GM19397 (cell line): ENCODE data around the gene PHACTR3.

ENCODE experiments used
- ATAC-seq: cut with Tn5 transposase; IDR thresholded peaks from one replicate; pipeline ENCODE4 v1.9.1; 2021; ENCODE audit warnings: mild to moderate bottlenecking, moderate library complexity; ENCODE audit not compliant: unreplicated experiment

PHACTR3 gene

GRCh38 chr20:59688999-59689398 is 84.7 kb downstream of the PHACTR3 start:
- no peak for ATAC-seq

DNA sequence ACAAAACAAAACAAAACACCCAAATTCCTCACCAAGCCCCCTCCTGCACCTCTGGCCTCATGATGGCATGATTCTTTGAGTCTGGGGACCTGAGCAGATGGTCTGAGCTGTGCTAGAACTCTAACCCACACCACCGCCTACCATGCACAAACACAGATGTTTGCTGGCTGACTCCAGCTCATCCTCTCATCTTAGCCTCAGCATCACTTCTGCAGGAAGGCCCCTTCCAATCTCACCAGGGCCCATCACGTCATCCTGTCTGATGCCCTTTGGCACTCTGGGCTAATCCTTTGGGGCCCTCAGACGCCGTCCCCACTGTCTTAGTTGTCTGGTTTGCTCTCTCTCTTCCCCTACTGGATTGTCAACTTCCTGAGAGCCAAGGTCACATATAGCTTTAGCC is 85.8 kb downstream of the PHACTR3 start:
- ATAC-seq: no peak

GRCh38 chr20:59690976-59691375 is 86.6 kb downstream of the PHACTR3 start:
- ATAC-seq: no peak

DNA sequence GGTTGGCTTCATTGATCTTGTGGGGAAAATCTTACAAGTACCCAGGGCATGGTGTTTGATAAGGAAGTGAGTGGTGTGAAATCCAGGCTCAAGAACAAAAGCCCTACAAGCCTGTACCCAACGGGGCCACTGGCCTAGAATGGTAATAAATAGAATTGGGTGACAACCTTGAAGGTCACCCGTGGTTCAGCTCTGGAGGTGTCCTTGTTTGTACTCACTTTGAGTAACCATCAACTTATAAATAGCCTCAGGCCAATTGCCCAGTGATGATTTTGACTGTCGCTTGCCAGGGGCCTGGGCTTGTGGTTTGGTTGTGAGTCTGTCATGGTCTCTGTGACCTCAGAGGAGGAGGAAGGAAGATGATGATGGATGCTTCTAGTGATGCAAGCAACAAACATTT is 87.8 kb downstream of the PHACTR3 start:
- ATAC-seq: no peak

DNA sequence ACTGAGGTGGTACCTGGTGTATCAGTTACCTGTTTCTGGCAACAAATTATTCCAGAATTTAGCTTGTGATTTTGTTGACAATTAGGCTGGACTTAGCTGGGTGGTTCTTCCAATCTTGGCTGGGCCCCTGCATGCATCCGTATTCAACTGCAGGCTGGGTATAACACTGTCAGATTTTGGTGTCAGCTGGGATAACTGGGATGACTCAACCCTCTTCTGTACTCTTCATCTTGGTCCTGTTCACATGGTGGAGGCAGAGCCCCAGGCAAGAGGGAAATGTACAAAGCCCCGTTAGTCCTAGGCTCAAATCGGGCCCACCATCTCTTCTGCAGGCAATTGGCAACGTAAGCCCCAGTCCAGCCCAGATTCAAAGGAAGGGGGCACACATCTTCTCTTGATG is 89.2 kb downstream of the PHACTR3 start:
- ATAC-seq: no peak

DNA sequence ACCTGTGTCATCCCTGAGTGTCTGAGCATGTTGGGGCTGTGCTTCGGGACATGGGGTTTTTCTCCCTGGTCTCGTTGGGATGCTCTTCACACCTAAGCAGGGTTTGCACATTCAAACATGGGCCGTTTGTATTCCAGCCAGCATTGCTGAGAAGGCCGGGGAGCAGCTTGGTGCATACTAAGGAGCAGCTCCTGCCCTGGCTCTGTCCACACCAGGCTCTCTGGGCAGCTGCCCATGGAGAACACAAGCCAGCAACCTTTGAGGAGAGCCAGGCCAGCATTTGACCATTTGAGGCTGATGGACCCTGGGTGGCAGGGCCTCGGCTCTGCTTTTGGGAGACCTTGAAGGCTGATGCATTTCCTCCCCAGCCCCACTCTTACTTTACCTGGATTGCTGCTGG is 92.1 kb downstream of the PHACTR3 start:
- no peak for ATAC-seq

DNA sequence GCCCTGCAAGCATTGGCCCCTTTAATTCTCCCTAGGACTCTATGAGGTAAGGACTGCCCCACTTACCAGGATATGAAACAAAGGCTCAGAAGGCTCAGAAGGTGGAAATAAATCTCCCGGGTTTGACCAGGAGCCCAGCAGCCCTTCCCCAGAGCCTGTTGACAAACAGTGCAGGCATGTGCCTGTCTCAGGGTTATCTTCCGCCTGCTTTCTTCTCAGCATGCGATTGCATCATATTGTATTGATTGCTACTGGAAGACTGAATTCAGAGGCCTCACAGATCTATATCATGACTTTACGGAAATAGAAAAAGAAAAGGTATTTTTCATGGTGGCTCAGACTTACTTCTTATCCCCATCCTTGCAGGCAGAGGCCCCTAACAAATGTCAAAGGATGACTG is 92.7 kb downstream of the PHACTR3 start:
- ATAC-seq: no peak

- ATAC-seq: no peak
Observed at GRCh38 chr20:59698598-59698997, 94.3 kb downstream of the PHACTR3 start.

DNA sequence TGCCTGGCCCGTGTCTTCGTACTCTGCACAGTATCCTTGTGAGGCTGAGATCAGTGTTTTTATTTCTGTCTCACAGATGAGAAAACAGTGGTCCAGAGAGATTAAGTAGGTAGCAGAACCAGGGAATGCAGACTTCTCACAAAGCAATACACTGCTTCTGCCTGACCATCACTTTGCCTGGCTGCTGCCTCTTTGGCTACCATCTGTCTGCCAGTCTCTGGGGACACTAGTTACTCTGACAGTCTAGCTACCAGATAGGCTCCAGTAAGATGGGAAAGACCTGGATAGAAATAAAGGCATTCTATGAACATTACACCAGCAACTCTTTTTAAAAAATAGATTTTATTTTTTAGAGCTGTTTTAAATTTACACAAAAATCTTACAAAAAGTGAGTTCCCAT is 96.9 kb downstream of the PHACTR3 start:
- no peak for ATAC-seq

GRCh38 chr20:59703046-59703445 is 98.7 kb downstream of the PHACTR3 start:
- no peak for ATAC-seq

GRCh38 chr20:59705651-59706399 is 101.5 kb downstream of the PHACTR3 start:
- no peak for ATAC-seq

DNA sequence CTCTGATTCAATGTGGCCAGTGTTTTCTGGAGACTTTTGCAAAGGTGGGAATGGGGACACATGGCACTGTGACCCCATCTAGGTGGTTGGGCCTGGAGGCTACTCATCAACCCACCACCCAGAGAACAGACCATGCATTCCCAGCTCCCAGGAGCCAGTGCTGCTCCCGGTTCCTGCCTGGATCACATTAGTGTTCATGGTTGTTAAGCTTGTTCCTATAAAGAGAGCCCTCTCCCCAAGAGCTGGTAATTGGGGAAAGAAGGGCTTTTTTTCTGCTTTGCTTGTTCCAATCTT is 102.0 kb downstream of the PHACTR3 start:
- no peak for ATAC-seq

- ATAC-seq: no peak
Observed at GRCh38 chr20:59708326-59708725, 104.0 kb downstream of the PHACTR3 start.

DNA sequence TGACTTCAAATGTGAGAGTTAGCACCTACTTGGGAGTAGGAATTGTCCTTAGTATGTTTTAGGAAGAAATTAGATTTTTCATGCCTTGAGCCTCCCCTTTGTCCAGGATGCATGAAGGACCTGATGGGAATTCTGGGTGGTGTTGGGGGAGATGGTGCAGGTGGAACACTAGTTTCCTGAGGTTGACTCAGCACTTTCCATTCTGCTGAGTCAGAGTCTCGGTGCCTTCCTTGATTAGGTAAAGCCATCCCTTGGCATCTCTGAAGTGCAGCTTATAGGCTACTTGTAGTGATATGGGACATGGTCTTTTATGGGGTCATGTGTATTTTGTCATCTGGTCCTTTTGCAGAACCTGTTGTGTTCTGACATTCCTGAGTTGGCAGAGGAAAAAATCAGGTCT is 105.3 kb downstream of the PHACTR3 start:
- ATAC-seq: no peak

DNA sequence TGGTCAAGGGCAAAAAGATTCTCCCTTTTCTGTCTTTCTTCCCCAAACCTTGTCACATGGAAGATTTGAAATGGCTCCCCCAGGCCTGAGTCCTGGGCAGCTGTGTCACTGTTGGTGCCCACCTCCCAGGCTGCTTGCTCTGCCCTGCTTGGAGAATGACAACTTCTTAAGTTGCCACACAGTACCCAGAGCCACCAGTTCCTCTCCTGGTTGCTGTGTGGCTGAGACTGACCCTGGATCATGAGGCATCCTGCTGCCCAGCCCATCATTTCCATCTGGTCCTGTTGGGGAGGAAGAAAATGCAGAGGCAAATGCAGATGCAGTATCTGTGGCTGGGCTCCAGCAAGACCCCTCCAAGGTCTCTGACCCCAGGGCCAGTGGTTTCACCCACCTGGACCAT is 113.7 kb downstream of the PHACTR3 start:
- no peak for ATAC-seq

DNA sequence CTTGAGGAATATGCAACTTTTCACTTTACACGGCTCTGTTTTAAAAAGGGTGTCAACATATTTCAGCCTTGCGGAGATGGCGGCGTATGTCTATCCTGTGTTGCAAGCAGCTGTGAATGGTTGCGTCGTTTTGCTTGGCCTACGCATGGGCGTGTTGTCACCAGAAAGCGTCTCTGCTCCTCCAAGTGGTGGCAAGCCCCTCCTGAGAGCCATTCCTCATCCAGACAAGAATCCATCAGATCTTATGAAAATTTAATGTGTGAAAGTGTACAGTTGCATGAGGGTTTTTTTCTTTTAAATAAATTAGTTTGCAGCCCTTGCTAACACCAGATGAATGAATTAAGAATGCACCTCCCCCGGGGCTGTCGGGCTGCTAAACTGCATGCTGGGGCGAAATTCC is 114.4 kb downstream of the PHACTR3 start:
- ATAC-seq: no peak

DNA sequence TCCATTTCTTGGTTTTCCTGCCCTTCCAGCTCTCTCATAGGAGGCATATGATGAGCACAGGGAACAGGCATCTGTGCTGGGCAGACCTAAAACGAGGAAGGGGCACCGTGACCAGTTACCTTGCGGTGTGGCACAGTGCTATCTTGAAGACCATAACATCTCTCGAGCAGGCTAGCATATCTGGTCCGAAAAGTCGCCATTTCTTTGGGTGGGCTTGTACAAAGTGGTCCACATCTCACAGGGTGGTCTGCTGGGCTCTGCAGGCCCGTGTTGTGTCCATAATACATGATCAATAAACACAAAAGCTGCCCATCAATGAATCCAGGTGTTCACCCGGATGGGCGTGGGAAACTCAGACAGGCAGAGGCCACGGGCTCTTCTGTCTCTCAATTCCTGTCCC is 115.7 kb downstream of the PHACTR3 start:
- no peak for ATAC-seq

DNA sequence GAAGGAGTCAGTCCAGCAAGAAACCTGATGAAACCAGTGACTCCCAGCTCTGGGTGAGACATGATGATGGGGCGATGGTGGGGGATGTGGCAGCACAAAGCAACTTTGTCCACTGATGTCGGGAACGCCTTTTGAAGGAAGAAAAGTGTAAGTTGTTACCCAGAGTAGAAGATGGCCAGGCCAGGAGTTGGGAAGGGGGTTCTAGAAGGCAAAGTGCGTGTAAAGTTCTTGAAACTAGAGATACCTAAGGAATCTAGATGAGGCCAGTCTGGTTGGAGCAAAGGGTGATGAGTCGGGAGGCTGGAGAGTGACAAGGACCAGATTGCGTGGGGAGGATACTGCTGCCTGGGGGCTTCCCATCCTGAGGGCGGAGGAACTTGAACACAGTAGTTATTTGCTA is 117.0 kb downstream of the PHACTR3 start:
- ATAC-seq: no peak

DNA sequence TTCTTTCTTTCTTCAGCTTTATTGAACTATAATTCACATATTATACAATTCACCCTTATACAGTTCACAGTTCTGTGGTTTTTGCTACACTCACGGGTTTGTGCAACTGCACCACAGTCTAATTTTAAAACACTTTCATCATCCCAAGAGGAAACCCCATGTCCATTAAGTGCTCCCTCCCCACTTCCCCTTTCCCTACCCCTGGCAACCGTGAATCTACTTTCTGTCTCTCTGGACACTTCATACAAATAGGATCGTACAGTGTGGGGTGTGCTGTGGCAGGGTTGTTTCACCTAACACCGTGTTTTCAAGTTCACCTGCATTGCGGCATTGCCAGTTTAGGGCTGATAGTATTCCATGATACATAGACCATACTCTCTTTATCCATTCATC is 118.8 kb downstream of the PHACTR3 start:
- no peak for ATAC-seq

DNA sequence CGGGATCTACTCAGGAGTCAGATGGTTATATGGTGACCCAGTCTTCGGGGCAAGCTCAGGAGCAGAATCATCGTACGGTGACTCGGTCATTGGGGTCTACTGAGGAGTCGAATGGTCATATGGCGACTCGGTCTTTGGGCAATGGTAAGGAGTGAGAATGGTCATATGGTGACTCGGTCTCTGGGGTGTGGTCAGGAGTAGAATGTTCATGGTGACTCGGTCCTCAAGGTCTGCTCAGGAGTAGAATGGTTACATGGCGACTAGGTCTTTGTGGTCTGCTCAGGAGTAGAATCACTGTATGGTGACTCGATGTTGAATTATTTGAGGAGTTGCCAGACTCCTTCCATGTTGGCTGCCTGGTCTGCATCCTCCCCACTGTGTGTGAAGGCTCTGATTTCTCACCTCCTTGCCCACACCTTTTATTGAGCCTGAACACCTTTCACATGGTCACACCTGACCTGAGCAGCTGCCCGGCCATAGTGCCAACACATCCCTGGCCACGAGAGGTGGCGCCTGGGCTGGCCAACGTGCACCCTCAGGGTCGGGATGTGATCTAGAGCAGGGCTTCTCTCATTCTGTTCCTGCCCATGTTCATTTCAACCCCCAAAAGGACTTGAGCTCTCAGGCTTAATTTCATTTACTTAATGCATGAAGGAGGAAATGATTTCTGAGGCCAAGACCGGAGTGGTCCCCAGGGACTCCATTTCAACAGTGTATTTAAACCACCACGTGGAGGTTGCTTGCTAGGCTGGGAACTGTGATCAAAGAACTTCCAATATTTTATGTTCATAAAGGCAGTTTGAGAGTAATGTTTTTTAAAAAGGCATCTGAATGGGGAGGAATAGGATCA is 119.5 kb downstream of the PHACTR3 start:
- ATAC-seq: no peak

DNA sequence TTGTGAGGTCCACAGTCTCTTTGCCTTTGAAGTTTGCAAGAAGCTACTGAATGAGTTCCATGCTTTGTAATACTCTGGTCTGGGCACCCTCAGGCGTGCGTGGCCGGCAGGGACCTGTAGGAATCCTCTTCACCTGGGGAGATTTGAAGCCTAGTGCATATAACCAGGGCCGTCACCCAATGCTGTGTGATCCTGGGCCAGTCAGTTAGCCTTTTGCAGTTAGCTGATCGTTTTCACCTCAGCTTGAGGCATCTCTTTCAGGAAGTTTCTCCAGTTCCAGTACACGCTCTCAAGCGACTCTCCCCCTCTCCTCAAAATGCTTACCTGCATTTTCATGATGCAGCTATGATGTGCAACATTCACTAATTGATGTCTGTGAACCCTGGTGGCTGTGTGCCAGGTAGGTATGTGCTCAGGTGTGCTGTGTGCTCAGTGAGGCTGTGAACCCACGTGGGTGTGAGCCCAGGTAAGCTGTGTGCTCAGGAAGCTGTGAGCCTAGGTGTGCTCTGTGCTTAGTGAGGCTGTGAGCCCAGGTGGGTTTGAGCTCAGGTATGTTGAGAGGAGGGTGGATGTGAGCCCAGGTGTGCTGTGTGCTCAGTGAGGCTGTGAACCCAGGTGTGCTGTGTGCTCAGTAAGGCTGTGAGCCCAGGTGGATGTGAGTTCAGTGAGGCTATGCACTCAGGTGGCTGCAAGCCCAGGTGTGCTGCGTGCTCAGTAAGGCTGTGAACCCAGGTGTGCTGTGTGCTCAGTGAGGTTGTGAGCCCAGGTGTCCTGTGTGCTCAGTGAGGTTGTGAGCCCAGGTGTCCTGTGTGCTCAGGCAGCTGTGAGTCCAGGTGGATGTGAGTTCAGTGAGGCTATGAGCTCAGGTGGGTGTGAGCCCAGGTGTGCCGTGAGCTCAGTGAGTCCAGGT is 120.4 kb downstream of the PHACTR3 start:
- no peak for ATAC-seq
